ENCODE results near the gene TBC1D21.
"Not testable (repeated sequence)": the region's sequence is repeated elsewhere in the genome, so short reads cannot be mapped to it uniquely, and the experiment has no call there.

The TBC1D21 gene

GRCh38 chr15:73931441-73931840, 58.1 kb downstream of the TBC1D21 start:
- DNase-seq, result no peak

DNA sequence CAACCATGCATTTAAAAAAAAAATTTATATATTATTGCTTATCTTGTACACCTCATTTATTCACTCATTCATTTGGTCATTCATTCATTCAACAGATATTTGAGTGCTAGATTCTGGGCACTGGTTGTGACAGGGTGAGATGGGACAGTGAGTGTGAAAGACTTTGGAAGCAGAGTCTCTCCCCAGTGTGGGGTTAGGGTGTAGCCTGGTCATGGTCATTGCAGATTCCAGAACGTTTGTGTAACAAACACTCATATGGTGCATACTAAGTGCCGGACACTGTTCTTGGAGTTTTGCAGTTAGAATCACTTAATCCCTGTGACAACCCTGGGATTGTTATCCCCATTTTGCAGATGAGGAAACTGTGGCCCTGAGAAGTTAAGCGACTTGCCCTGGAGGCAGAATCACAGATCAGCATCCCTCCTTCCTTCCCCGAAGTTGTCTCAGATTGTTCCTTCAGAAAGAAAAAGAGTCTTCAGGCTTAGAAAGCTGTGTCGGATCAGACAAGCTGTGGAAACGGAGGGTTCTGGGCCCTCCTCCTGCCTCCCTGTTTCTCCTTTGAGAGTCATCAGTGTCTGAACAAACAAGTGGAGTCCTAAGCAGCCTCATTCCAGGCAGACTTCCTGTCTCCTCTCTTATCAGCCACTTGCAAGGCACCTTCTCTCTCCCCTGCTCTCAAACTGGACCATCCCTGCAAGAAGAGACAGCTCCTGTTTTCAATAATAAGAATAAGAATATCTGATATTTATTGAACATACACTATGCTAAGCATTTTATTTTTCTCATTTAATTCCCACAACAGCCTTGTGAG, 59.2 kb downstream of the TBC1D21 start:
- DNase-seq, result no peak

GRCh38 chr15:73934281-73934680, 60.9 kb downstream of the TBC1D21 start:
- no peak for DNase-seq

DNA sequence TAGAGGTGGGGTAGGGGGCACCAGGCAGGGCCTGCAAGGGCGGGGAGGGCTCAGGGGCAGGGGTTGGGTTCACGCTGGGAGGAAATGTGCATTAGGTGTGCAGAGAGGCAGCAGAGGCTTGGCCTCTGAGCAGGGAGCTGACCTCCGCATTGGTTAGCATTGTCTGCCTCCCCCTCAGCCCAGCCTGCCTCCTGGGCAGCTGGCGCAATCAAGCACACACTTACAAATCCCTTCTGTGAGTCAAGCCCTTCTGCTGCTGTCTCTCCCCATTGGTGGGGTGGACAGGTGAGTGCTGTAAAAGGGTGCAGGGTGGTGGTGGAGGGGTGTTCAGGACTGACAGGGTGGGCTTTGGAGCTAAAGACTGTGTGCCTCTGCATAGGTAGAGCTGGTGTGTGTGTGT, 62.2 kb downstream of the TBC1D21 start:
- DNase-seq, result no peak

GRCh38 chr15:73936181-73936580, 62.8 kb downstream of the TBC1D21 start:
- DNase-seq, result no peak

DNA sequence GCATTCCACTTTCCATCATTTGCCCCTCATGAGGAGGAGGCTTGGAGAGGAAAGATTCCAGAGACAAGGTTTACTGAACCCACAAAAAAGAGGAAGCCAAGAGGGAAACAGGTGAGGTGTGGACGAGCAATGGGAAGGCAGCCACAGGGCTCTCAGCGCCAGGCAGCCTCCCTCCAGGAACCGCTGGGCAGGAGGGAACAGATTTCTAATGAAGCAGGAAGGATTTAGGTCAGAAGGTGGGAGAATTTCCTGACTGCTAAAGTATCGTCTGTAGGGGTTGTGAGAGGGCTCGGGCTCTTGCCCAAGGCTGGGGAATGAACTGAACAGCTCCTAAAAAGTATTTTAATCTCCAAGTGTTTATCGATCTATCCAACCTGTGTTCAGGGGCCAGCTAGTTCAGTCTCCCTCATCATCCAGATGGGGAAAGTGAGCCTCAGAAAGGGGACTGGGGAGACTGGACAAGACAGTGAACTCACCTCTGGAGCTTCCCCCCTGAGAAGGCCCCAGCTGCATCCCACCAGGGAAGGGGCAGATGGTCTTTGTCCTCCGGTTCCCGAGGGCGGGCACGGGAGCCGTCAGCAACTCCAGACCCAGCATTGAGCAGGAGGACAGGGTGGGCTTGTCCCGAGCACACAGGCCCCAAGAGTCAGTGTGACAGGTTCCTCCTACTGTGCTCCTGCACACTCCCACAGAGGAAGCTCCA, 63.4 kb downstream of the TBC1D21 start:
- no peak for DNase-seq

DNA sequence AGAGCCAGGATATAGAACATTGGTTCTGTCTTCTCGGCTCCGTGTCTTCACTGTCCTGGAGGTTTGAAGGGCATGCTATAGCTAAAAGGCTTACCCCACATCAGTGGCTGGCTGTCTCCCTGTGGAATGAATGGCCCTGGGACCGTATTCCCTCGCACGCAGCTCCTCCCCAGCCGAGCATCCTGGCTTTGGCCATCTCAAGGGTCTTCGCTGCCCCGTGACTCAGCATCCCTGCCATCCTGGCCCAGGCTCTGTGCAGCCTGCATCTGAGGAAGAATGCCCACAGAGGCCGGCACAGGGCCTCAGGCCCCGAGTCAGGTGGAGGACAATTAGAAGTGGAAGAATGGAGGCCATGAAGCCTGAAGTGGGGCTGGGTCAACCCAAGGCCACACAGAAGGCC, 63.9 kb downstream of the TBC1D21 start:
- DNase-seq, result no peak

- no peak for DNase-seq
Observed at GRCh38 chr15:73937726-73938125, 64.4 kb downstream of the TBC1D21 start.

DNA sequence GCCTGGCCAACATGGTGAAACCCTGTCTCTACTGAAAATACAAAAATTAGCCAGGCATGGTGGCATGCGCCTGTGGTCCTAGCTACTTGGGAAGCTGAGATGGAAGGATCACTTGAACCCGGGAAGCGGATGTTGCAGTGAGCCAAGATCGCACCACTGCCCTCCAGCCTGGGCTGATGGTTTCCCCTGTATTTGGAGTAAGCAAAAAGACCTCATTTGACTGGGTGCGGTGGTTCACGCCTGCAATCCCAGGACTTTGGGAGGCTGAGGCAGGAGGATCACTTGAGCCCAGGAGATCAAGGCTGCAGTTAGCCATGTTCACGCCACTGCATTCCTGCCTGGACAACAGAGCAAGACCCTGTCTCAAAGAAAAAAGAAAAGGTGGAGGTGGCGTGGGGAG, 65.2 kb downstream of the TBC1D21 start:
- DNase-seq, result not testable (repeated sequence)

Data from NCI-H2081 treated with DMSO at 0.1 percent for 48 hours (cell line).